Endothelial cell of umbilical vein (primary cell): ENCODE results near the gene SLC49A3. TPM values are rescaled to one million over a fixed set of nuclear protein-coding genes. Genes with fewer than 3 reads are reported as not detected.

Experiments
- BruUV-seq: library from RNA; stranded (reverse); fragments of 400-500 nt; replicated peaks from 2 replicates; lab custom pipeline; 2021; lab: Mats Ljungman, UMichigan
- CTCF ChIA-PET: fragments of 300-600, 350-600 bp; sonication (Branson Sonifier 250); formaldehyde crosslinking; loops from one replicate; lab custom pipeline; 2021; ENCODE audit warnings: antibody characterized with exemption, inconsistent platforms; lab: Charles Lee
- POLR2A ChIA-PET: fragments of 300-600, 350-600 bp; sonication (Branson Sonifier 250); formaldehyde crosslinking; loops from one replicate; lab custom pipeline; 2021; ENCODE audit warnings: antibody characterized with exemption, inconsistent platforms; lab: Charles Lee
- DNase-seq: peaks from one replicate; pipeline ENCODE4 v3.0.0-alpha.2; 2011; ENCODE audit warnings: low read depth, low spot score
- FAIRE-seq: peaks from 2 replicates; lab custom pipeline; 2011; peaks lifted over from hg19 to GRCh38; lab: Jason Lieb, UNC
- H2AFZ ChIP-seq: 2 replicates; pipeline ENCODE4 v1.6.0; 2012; ENCODE audit warnings: low read depth, low read length, control low read depth, inconsistent platforms
- H3K27ac ChIP-seq: 2 replicates; pipeline ENCODE4 v1.5.1; 2011; ENCODE audit warnings: low read depth, mild to moderate bottlenecking, control low read depth, low read length, moderate library complexity; ENCODE audit not compliant: insufficient read depth
- H3K27me3 ChIP-seq, 2 experiments: 2 replicates each; pipeline versions ENCODE4 v1.6.0 to v1.6.1; 2011; ENCODE audit warnings: low read length in 2 of 2, mixed read lengths in 1 of 2; ENCODE audit not compliant: control insufficient read depth in 2 of 2, insufficient read depth in 2 of 2
- H3K36me3 ChIP-seq, 2 experiments: 2 replicates in 1 of 2; 3 replicates in 1 of 2; pipeline ENCODE4 v1.5.1; 2011; ENCODE audit warnings: low read length in 2 of 2, mild to moderate bottlenecking in 1 of 2, moderate library complexity in 1 of 2; ENCODE audit not compliant: control insufficient read depth in 2 of 2, insufficient read depth in 2 of 2; ENCODE audit errors: extremely low read depth in 1 of 2
- H3K4me1 ChIP-seq: 3 replicates; pipeline ENCODE4 v1.5.1; 2011; ENCODE audit warnings: mild to moderate bottlenecking, low read length; ENCODE audit not compliant: control insufficient read depth, insufficient read depth; ENCODE audit errors: extremely low read depth
- H3K4me2 ChIP-seq: 2 replicates; pipeline ENCODE4 v1.6.1; 2011; ENCODE audit warnings: low read length, control low read depth, mixed read lengths; ENCODE audit not compliant: insufficient read depth
- H3K4me3 ChIP-seq, 3 experiments: fragments of 200-600 bp in 1 of 3; sonication (generic), shearing (Covaris generic) in 1 of 3; replicated peaks in 1 of 3; 2 replicates each; pipeline ENCODE4 v1.5.1; 2011 to 2016; ENCODE audit warnings: control low read depth in 3 of 3, low read length in 3 of 3, mild to moderate bottlenecking in 2 of 3, inconsistent platforms in 1 of 3, low read depth in 1 of 3, moderate library complexity in 1 of 3; ENCODE audit not compliant: insufficient read depth in 1 of 3
- H3K79me2 ChIP-seq: 2 replicates; pipeline ENCODE4 v1.6.0; 2012; ENCODE audit warnings: low read length, inconsistent platforms; ENCODE audit not compliant: control insufficient read depth, insufficient read depth
- H3K9ac ChIP-seq: replicated peaks from 2 replicates; pipeline ENCODE3; 2011; ENCODE audit warnings: low read length, control low read depth; ENCODE audit not compliant: insufficient read depth; ENCODE audit errors: extremely low read depth
- H3K9me1 ChIP-seq: replicated peaks from 3 replicates; pipeline ENCODE4 v1.6.0; 2011; ENCODE audit warnings: mild to moderate bottlenecking, low read length; ENCODE audit not compliant: control insufficient read depth, insufficient read depth; ENCODE audit errors: extremely low read depth
- H3K9me3 ChIP-seq: replicated peaks from 2 replicates; pipeline ENCODE4 v1.5.1; 2012; ENCODE audit warnings: low read length, inconsistent platforms; ENCODE audit not compliant: control insufficient read depth, insufficient read depth
- H4K20me1 ChIP-seq: replicated peaks from 2 replicates; pipeline ENCODE3; 2011; ENCODE audit warnings: mild to moderate bottlenecking, low read length; ENCODE audit not compliant: control insufficient read depth, insufficient read depth; ENCODE audit errors: extremely low read depth
- EZH2 ChIP-seq: IDR thresholded peaks from 2 replicates; pipeline ENCODE4 v1.6.1; 2012; ENCODE audit warnings: borderline replicate concordance, low read depth, mild to moderate bottlenecking, moderate library complexity, low read length, inconsistent platforms; ENCODE audit not compliant: severe bottlenecking
- FOS ChIP-seq: IDR thresholded peaks from 2 replicates; pipeline ENCODE4 v1.6.1; 2011; ENCODE audit warnings: mild to moderate bottlenecking, low read length, moderate library complexity, borderline replicate concordance; ENCODE audit not compliant: insufficient read depth
- GATA2 ChIP-seq: IDR thresholded peaks from 2 replicates; pipeline ENCODE4 v1.7.0; 2011; ENCODE audit warnings: low read depth, mild to moderate bottlenecking, moderate library complexity, mixed read lengths, low read length; ENCODE audit not compliant: insufficient read length, insufficient read depth
- JUN ChIP-seq: IDR thresholded peaks from 2 replicates; pipeline ENCODE4 v1.6.1; 2011; ENCODE audit warnings: borderline replicate concordance, low read depth; ENCODE audit not compliant: insufficient read length, insufficient read depth
- MYC ChIP-seq: IDR thresholded peaks from one replicate; pipeline ENCODE4 v1.6.1; 2011; ENCODE audit warnings: mild to moderate bottlenecking, low read depth, low read length
- POLR2A ChIP-seq: IDR thresholded peaks from 2 replicates; pipeline ENCODE4 v1.6.1; 2012; ENCODE audit warnings: low read depth, mild to moderate bottlenecking, control low read depth, low read length
- POLR2AphosphoS5 ChIP-seq: IDR thresholded peaks from 2 replicates; pipeline ENCODE4 v1.6.1; 2012; ENCODE audit warnings: low read depth, mild to moderate bottlenecking, control low read depth, low read length, moderate library complexity; ENCODE audit not compliant: insufficient read depth
- dilution Hi-C: fragments of 300-500 bp; cut with MboI; formaldehyde crosslinking; loops from one replicate; pipeline ENCODE4 v1.15.0; 2019; ENCODE audit warnings: low sequenced_read_pairs; ENCODE audit not compliant: extremely low pct_ligation_motif_present
- intact Hi-C: fragments of 100-400 bp; cut with micrococcal nuclease; formaldehyde crosslinking; loops from one replicate; pipeline ENCODE4 v1.10.0; 2022
- polyA plus RNA-seq, 4 experiments: library from polyadenylated mRNA; depleted of rRNA in 3 of 4; stranded (reverse) in 3 of 4; unstranded in 1 of 4; fragments of >200 nt; gene quantifications; 2 replicates each; pipeline versions ENCODE4 v1.2.1 to v1.2.3, GENCODE V29; 2011 to 2012; ENCODE audit warnings: missing spikeins in 1 of 4
- total RNA-seq: library from RNA; stranded (reverse); gene quantifications from 2 replicates; pipeline ENCODE4 v1.2.3, GENCODE V29; 2021
- TF ChIP-seq, protein P1 (sequence below): IDR thresholded peaks from 2 replicates; pipeline ENCODE4 v1.6.1; 2011; ENCODE audit not compliant: insufficient read depth, insufficient read length
- TF ChIP-seq, protein P2 (sequence below), 2 donors: IDR thresholded peaks; 1 replicate in 1 of 2; 2 replicates in 1 of 2; pipeline ENCODE4 v1.5.1; 2011; ENCODE audit warnings: low read length in 2 of 2, mild to moderate bottlenecking in 2 of 2, moderate library complexity in 2 of 2, control low read depth in 1 of 2, inconsistent platforms in 1 of 2, low read depth in 1 of 2; ENCODE audit not compliant: insufficient read depth in 1 of 2; ENCODE audit errors: extremely low read depth in 1 of 2

Gene SLC49A3
- total and polyA plus RNA-seq, 2 donors (not counting 3 experiments of a cell fraction or from before 2014, with no cell fraction given) = 4.2 to 11.5 TPM

GRCh38 chr4:734075-734474, 45.1 kb upstream of the SLC49A3 start:
- dilution Hi-C loops = no loop called here
- Histone ChIP-seq H3K27me3 (no peaks in the 10 kb centered on the region), H2AFZ (no peak overlapping the region), H3K4me1 (no peaks in the 10 kb centered on the region), H3K9me1 (no peaks in the 10 kb centered on the region), H3K4me3 (no peak overlapping the region), H3K9me3 (no peaks in the 10 kb centered on the region), H3K27ac (no peak overlapping the region), H3K4me2 (no peak overlapping the region), H3K9ac (no peak overlapping the region), H3K36me3 (peaks cover 16 to 47% of the 10 kb centered on the region in 2 experiments), H4K20me1 (no peaks in the 10 kb centered on the region), H3K79me2 (peaks cover 5% of the 10 kb centered on the region)
- TF ChIP-seq POLR2AphosphoS5 (no peak), JUN (no peak), MYC (no peak), GATA2 (no peak), FOS (no peak), POLR2A (no peak), EZH2 (no peak)
- TF ChIP-seq, protein P1, sequence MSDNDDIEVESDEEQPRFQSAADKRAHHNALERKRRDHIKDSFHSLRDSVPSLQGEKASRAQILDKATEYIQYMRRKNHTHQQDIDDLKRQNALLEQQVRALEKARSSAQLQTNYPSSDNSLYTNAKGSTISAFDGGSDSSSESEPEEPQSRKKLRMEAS = no peak
- TF ChIP-seq, protein P2, sequence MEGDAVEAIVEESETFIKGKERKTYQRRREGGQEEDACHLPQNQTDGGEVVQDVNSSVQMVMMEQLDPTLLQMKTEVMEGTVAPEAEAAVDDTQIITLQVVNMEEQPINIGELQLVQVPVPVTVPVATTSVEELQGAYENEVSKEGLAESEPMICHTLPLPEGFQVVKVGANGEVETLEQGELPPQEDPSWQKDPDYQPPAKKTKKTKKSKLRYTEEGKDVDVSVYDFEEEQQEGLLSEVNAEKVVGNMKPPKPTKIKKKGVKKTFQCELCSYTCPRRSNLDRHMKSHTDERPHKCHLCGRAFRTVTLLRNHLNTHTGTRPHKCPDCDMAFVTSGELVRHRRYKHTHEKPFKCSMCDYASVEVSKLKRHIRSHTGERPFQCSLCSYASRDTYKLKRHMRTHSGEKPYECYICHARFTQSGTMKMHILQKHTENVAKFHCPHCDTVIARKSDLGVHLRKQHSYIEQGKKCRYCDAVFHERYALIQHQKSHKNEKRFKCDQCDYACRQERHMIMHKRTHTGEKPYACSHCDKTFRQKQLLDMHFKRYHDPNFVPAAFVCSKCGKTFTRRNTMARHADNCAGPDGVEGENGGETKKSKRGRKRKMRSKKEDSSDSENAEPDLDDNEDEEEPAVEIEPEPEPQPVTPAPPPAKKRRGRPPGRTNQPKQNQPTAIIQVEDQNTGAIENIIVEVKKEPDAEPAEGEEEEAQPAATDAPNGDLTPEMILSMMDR (IDR thresholded peaks at IDR 0.05; ENCODE audit: extremely low read depth in 1 of 2, insufficient read depth in 1 of 2, low read depth in 1 of 2, low read length in 2 of 2) = no peak
- CTCF ChIA-PET = interaction anchor here (1.4 kb wide), 1 partner anchor 9 kb away, joined by 4 read pairs; no protein-coding TSS in a partner anchor
- DNase-seq (no peak), FAIRE-seq (no peak)
- BruUV-seq = no TSS peak
- intact Hi-C loops = no loop called here
- POLR2A ChIA-PET = no interaction called here
